ENCODE data around the gene SLC9C1.
A peak's percentile ranks its signal among the peaks of the same experiment; 100 is the strongest.
"Not testable (repeated sequence)": the region's sequence is repeated elsewhere in the genome, so short reads cannot be mapped to it uniquely, and the experiment has no call there.

Gene SLC9C1

GRCh38 chr3:112187300-112187699 is 106.7 kb downstream of the SLC9C1 start:
- DNase-seq (ENCODE audit: low read depth) = no peak

- not testable (repeated sequence) for DNase-seq (ENCODE audit: low read depth)
These were observed 108.5 kb downstream of the SLC9C1 start for GRCh38 chr3:112185423-112186035.

GRCh38 chr3:112175646-112176045 is 118.4 kb downstream of the SLC9C1 start:
- DNase-seq (ENCODE audit: low read depth) = no peak

- DNase-seq (ENCODE audit: low read depth) = no peak
These were observed 119.0 kb downstream of the SLC9C1 start for GRCh38 chr3:112175037-112175436.

- no peak for DNase-seq (ENCODE audit: low read depth)
These were observed 122.9 kb downstream of the SLC9C1 start for GRCh38 chr3:112171144-112171543.

- no peak for DNase-seq (ENCODE audit: low read depth)
These were observed 124.0 kb downstream of the SLC9C1 start for GRCh38 chr3:112170046-112170445.

- DNase-seq (ENCODE audit: low read depth) = no peak
These were observed 126.3 kb downstream of the SLC9C1 start for GRCh38 chr3:112167758-112168157.

GRCh38 chr3:112149136-112149535 is 144.9 kb downstream of the SLC9C1 start:
- DNase-seq (ENCODE audit: low read depth) = no peak

GRCh38 chr3:112143689-112144088 is 150.3 kb downstream of the SLC9C1 start:
- no peak for DNase-seq (ENCODE audit: low read depth)

GRCh38 chr3:112143251-112143650 is 150.8 kb downstream of the SLC9C1 start:
- DNase-seq (ENCODE audit: low read depth) = no peak

- no peak for DNase-seq (ENCODE audit: low read depth)
These were observed 152.7 kb downstream of the SLC9C1 start for GRCh38 chr3:112141293-112141692.

- DNase-seq (ENCODE audit: low read depth) = no peak
These were observed 153.4 kb downstream of the SLC9C1 start for GRCh38 chr3:112140584-112140983.

- no peak for DNase-seq (ENCODE audit: low read depth)
These were observed 155.6 kb downstream of the SLC9C1 start for GRCh38 chr3:112138219-112138969.

GRCh38 chr3:112137781-112138180 is 156.2 kb downstream of the SLC9C1 start:
- DNase-seq (ENCODE audit: low read depth) = no peak

- no peak for DNase-seq (ENCODE audit: low read depth)
These were observed 156.9 kb downstream of the SLC9C1 start for GRCh38 chr3:112136959-112137693.

- DNase-seq (ENCODE audit: low read depth) = no peak
These were observed 158.0 kb downstream of the SLC9C1 start for GRCh38 chr3:112136046-112136445.

- DNase-seq (ENCODE audit: low read depth) = no peak
These were observed 159.5 kb downstream of the SLC9C1 start for GRCh38 chr3:112134335-112135124.

- DNase-seq (ENCODE audit: low read depth) = no peak
These were observed 160.2 kb downstream of the SLC9C1 start for GRCh38 chr3:112133626-112134334.

- peak; percentile 48 for DNase-seq (ENCODE audit: low read depth)
These were observed 161.0 kb downstream of the SLC9C1 start, which contains the start of gene GCSAM for GRCh38 chr3:112132975-112133448. Gene GCSAM, minus strand, starts transcription at chr3:112133248. Its CDS starts 128 bp downstream, at chr3:112133120.

- no peak for DNase-seq (ENCODE audit: low read depth)
These were observed 161.5 kb downstream of the SLC9C1 start for GRCh38 chr3:112132554-112132953.

- no peak for DNase-seq (ENCODE audit: low read depth)
These were observed 161.9 kb downstream of the SLC9C1 start for GRCh38 chr3:112132088-112132487.
